Activated naive CD4-positive, alpha-beta T cell treated with anti-CD3 and anti-CD28 coated beads, Interleukin-2, amount 50 U/mL, for 72 hours (primary cell): Measurements from ENCODE around the gene TBC1D9B. TPM values are rescaled to one million over a fixed set of nuclear protein-coding genes. Genes with fewer than 3 reads are reported as not detected.

Experiments used
- ATAC-seq, 2 donors: fragments of 150-1000 bp; cut with Tn5 transposase; 2 replicates each; pipeline ENCODE4 v1.10.0; 2021; ENCODE audit warnings: mild to moderate bottlenecking in 2 of 2, moderate library complexity in 2 of 2
- DNase-seq, 2 donors: peaks; one replicate each; pipeline ENCODE4 v3.0.0; 2021 to 2022; ENCODE audit warnings: low spot score in 2 of 2
- H3K27ac Mint-ChIP-seq, 2 donors: one replicate each; pipeline ENCODE4 v1.8.0; 2022; ENCODE audit warnings: mild to moderate bottlenecking in 2 of 2, mixed read lengths in 2 of 2
- H3K36me3 Mint-ChIP-seq, 2 donors: one replicate each; pipeline ENCODE4 v1.8.0; 2022; ENCODE audit warnings: mixed read lengths in 2 of 2
- H3K9me3 Mint-ChIP-seq, 2 donors: one replicate each; pipeline ENCODE4 v1.8.0; 2022; ENCODE audit warnings: mixed read lengths in 2 of 2
- total RNA-seq, 2 donors: library from RNA; stranded (reverse); gene quantifications; one replicate each; pipeline ENCODE4 v1.2.3, GENCODE V29; 2022

Gene TBC1D9B
- total RNA-seq, 2 donors from 2014 or later: 21.2 to 153 TPM

DNA sequence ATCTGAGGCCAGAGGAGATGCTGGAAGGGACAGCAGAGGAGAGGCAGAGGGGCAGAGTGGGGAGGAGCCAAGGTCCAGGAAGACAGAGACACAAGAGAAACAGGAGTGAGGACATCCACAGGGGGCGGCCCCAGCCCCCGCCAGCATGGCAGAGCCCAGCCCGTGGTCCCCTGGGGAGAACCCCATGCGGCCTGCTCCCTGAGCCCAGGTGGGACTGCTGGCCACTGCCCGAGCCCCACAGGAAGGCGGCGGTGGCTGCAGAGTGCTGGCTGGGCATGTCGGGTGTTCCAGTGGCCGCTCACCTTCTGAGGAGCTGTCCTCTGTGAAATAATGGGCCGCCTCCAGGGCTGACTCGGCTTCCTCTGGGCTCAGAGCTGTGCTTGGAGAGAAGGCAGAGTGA, 40.2 kb downstream of the TBC1D9B start:
- DNase-seq (no peak), ATAC-seq (peak in 1 of 2 donors; percentile 14)
- Mint-ChIP-seq H3K27ac (peak overlapping the region; percentile 6 to 84), H3K36me3 (peaks cover 5 to 26% of the 10 kb centered on the region in 2 donors), H3K9me3 (no peaks in the 10 kb centered on the region)

DNA sequence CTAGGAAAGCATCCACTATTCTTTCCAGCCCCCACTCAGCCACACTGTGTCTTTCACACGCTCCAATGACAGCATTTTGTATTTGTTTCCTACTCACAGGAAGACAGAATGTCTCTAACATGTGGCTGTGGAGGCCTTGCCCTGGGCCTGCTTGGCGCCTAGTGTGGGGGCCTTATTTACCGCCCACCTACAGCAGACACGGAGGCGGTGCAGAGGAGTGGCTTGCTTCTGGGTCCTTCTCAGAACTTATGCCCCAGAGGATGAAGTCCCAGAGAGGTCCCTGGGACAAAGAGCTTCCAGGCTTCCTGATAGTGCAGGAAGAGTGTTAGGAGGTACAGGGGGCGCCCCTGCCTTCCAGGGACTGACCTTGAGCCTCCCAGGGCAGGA, 40.6 kb downstream of the TBC1D9B start:
- no peaks in the 10 kb centered on the region for H3K9me3 Mint-ChIP-seq
- H3K27ac Mint-ChIP-seq: peak overlapping the region; percentile 6 to 84
- H3K36me3 Mint-ChIP-seq: peaks cover 8 to 29% of the 10 kb centered on the region in 2 donors
- DNase-seq: no peak
- ATAC-seq: no peak

DNA sequence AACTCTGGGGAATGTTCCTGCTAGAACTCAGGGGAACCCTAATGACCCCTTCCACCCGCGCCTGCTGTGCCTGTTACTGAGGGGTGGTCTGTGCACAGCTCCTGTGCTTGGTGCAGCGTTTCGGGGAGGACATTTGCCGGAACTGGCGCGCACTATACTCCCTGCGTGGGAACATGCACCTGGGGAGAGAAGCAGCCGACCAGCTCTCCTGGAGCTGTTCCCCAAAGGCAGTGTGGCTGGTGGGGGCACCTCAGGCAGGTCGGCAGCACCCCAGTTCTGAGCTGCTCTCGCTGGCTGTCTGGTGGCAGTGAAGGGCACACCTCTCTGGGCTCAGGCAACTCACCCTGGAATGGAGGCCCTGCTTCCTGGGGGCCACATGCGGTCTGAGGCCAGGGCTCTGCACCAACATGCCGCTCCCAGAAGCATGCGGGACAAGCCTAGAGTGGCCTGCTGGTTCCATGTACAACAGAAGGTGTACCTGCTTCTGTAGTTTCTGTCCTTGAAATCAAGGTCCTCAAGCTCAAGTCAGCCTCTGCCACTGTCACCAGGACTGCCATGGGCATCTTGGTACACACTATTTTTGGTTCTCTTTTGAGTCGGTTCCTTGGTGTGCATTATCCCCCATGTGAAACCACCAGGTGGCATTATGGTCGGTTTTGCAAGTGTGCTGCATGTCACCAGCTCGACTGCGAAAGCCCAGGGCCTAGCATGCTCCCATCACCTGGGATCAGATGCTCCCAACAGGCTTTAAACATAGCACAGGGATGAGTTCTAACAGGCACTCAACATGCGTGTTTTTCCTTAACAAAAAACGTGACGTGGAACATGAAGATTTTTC, 41.2 kb downstream of the TBC1D9B start:
- Mint-ChIP-seq H3K36me3 (peaks cover 8 to 29% of the 10 kb centered on the region in 2 donors), H3K27ac (peak overlapping the region; percentile 12 to 33), H3K9me3 (no peaks in the 10 kb centered on the region)
- DNase-seq (peak in 1 of 2 donors; percentile 38), ATAC-seq (peak; percentile 55 to 72)

DNA sequence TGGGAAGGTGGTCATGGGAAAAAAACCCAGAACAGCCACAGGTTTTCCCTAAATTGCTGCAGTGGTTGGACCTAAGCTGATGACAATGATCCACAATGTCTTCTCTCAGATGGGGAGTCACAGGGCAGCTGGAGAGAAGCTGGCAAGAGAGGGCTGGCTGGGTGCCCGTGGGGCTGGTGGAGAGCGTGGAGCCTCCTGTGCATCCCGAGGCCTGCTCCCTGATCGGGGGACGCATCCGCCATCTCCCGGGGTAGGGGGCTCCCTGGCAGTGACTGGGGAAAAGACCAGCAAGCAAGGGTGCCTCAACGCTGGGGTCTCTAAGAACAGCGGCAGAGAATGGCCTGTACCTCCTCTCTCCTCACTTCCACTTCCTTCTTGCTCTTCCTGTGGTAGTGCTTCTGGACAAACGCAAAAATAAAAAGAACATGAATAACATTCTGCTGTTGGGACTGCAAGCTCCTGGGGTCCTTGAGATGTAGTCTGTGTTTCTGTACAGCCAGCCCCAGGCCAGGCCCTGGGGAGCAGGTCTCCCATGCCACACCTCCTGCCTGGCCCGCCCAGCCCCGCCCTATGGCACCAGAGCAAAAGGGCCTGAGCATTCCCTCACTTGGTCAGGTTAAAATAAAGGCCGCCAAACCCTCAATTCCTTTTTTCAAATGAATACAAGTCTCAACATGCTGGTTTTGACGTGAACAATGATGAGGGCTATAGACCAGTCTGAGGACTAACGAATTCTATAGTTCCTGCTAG, 42.0 kb downstream of the TBC1D9B start:
- ATAC-seq (no peak), DNase-seq (no peak)

DNA sequence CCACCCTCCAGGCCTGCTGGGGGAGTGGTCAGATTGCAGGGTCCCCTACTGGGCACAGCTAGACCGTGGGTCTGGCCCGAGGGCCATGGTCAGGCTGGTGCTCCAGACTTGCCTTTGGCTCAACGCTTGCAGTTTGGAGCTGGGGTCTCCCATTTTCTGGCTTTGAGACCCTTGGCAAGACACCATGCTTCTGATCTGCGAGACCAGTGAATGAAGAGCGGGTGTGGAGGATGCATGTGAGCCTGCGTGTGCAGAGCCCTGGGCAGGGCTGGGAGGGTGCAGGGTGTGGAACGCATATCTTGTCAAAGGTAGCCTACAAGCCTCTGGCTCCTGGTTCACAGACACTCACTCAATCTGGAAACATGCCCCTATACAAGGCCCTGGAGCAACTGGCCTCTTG, 43.0 kb downstream of the TBC1D9B start:
- ATAC-seq (no peak), DNase-seq (no peak)
- no peaks in the 10 kb centered on the region for H3K9me3 Mint-ChIP-seq
- peaks cover 8 to 29% of the 10 kb centered on the region in 2 donors for H3K36me3 Mint-ChIP-seq
- H3K27ac Mint-ChIP-seq: no peak overlapping the region

More for the DNA sequence above, 42.0 kb downstream of the TBC1D9B start:
- peaks cover 8 to 29% of the 10 kb centered on the region in 2 donors for H3K36me3 Mint-ChIP-seq
- peak overlapping the region in 1 of 2 donors; percentile 65 for H3K27ac Mint-ChIP-seq
- H3K9me3 Mint-ChIP-seq: no peaks in the 10 kb centered on the region

DNA sequence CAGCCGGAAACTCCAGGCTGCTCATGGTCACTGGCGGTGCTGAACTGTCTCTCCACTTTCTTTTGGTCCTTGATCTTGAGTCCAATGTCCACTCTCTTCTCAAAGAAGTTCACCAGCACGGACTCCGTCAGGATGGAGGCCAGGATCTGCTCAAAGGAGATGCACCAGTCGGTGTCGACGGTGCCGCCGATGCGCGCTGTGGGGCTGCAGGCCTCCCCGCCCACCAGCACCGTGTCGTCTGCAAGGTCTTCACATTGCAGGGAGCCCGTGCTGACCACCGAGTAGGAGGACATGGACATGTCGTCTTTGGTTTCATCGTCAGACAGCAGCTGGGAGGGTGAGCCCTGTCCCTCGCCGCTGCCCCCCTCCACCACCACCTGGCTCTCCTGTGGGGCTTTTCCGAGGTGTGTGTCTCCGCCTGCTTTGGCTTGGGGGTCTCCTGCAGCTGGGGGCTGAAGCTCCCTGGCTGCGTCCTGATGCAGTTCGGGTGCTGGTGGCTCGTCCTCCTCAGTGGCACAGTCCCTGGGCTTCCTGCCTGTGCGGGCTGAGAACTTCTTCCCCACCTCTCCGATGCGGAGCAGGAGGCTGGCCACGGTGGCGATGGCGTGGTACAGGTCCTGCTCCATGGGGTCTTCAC, 44.1 kb downstream of the TBC1D9B start:
- no peak for DNase-seq
- no peak overlapping the region for H3K27ac Mint-ChIP-seq
- peaks cover 8 to 28% of the 10 kb centered on the region in 2 donors for H3K36me3 Mint-ChIP-seq
- no peaks in the 10 kb centered on the region for H3K9me3 Mint-ChIP-seq
- ATAC-seq: no peak

DNA sequence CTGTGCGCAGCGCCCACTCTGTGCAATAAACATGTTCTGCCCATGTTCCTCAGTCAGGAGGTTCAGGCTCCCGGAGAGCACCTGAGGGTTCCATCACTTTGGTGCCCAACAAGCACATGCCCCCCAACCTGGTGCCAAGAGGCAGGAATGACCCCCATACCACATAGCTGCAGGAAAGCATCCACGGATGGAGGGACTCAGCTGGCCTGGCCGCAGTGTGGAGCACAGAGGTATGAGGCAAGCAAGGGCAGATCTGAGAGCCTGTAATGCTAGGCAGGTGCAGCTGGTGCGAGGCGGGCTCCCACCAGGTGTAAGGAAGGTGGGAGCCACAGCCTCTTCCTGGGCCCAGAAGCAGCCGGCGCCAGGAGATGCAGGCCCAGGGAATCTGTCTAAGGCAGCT, 44.8 kb downstream of the TBC1D9B start:
- DNase-seq (no peak), ATAC-seq (no peak)
- Mint-ChIP-seq H3K27ac (peak overlapping the region in 1 of 2 donors; percentile 57), H3K36me3 (peaks cover 8 to 23% of the 10 kb centered on the region in 2 donors), H3K9me3 (no peaks in the 10 kb centered on the region)

DNA sequence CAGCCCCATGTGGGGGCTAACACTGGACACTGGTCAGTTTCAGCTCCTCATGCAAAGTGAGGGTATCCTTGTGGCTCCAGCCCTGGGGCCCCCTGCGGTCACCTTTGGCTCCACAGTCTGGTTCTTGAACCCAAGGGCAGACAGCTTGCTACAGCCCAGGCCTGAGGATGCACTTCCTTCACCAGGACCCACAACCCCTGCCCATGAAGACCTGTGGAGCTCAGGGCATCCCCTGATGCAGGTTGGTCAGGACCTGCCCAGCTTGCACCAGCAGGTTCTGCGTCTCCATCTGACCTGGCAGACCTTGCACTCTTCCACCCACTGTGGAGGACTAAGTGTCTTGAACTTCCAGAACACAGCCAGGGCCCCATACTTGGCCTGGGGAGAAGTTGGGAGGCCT, 45.4 kb downstream of the TBC1D9B start:
- H3K27ac Mint-ChIP-seq: no peak overlapping the region
- H3K36me3 Mint-ChIP-seq: peaks cover 8 to 23% of the 10 kb centered on the region in 2 donors
- ATAC-seq: no peak
- H3K9me3 Mint-ChIP-seq: no peaks in the 10 kb centered on the region
- DNase-seq: no peak

DNA sequence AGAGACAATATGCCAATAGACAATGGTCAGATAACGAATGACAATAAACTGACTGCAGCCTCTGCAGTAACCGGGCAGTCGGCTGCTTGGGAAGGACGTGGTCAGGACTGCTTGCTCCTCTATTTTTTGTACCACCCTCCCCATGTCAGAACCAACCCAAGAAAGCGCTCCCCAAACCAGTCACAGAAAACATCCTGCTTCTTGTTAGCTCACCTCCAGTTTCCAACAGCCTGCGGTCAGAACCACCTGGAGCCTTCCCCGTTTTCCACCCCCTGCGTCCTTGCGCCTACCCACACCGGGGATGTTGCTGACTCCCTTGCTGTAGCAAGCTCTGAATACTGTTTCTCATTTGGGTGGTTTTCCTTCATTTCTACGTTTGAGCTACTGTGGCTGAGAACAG, 47.4 kb downstream of the TBC1D9B start:
- DNase-seq (no peak), ATAC-seq (no peak)
- no peak overlapping the region for H3K27ac Mint-ChIP-seq
- peaks cover 8 to 22% of the 10 kb centered on the region in 2 donors for H3K36me3 Mint-ChIP-seq
- no peaks in the 10 kb centered on the region for H3K9me3 Mint-ChIP-seq

DNA sequence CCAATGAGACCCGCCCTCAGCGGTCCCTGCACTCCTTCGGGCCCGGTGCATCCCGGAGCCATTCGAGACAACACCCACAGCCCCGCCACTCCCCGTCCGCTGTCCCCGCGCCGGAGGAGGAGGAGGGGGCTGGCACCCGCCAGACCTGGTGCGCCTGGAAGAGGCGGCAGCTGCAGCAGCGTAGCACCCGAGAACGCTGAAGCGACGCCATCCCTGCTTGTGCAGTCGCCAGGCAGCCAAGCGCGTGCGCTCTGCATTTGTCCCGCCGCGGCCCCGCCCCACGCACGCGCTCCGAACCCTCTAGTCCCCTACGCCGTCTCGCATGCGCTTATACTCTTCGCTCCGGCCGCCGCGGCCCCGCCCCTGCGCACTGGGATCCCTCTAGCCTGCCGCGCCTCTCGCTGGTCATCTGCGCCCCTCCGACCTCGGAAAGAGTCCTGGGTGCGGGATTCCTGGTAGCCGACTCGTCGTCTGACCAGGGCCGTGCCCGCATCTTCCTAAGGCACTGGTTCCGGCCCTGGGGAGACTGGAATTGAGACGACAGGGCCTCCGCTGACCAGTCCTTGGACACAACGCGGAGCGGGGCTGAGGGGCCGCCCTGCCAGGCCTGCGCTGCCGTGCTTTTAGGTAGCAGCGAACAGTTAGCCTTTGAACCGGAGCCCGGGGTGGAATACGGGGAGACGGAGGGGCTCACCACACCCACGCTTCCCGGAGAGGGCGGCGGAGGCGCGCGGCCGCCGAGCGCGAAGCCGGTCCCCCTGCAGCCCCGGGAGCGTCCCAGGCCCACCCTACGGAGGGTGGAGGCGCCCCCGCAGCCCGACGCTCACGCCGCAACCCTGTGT, 48.9 kb downstream of the TBC1D9B start, which contains the start of gene MRNIP:
TSS of gene MRNIP (minus strand) at position 232 of the 842 bp plus-strand sequence. CDS start at position 211, 21 bp downstream.
- peak; percentile 91 for DNase-seq
- peak; percentile 97 for ATAC-seq
- no peaks in the 10 kb centered on the region for H3K9me3 Mint-ChIP-seq
- H3K27ac Mint-ChIP-seq: peak within 1 kb of the TSS; percentile 79 to 81
- H3K36me3 Mint-ChIP-seq: peaks cover 8 to 13% of the 10 kb centered on the region in 2 donors

DNA sequence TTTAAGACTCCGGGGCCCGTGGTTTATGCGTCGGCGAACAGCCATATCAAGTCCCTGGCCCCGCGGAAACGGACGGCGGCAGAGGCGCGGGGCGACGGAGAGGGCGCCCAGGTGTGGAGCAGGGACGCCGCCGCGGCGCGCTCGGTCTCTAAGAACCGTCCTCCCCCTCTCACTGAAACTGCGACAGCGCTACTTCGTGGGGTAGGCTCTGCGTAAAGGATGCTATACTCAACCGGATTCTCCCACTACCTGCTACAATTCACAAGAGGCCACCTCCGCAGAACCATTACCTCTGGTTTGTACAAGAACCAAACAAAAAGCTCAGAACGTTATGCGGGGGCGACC, 49.5 kb downstream of the TBC1D9B start:
- H3K27ac Mint-ChIP-seq: peak overlapping the region; percentile 79 to 81

DNA sequence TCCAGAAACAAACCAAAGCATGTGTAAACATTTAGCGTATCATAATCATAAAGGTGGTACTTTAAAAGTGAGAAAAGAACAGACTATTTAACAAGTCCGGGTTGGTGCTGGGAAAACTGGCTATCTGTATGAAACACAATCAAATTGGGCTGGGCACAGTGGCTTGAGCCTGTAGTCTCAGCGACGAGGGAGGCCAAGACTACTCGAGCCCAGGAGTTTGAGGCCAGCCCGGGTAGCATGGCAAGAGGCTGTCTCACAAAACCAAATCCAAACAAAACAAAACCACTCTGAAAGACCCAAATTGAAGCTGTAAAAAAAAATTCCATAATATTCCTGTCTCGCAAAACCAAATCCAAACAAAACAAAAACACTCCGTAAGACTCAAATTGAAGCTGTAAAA, 53.3 kb downstream of the TBC1D9B start:
- DNase-seq (no peak), ATAC-seq (no peak)
- Mint-ChIP-seq H3K36me3 (no peaks in the 10 kb centered on the region), H3K9me3 (no peaks in the 10 kb centered on the region), H3K27ac (no peak overlapping the region)

More for the DNA sequence above, 49.5 kb downstream of the TBC1D9B start:
- peak; percentile 56 to 67 for ATAC-seq
- H3K36me3 Mint-ChIP-seq: peaks cover 8 to 10% of the 10 kb centered on the region in 2 donors
- no peaks in the 10 kb centered on the region for H3K9me3 Mint-ChIP-seq
- peak in 1 of 2 donors; percentile 60 for DNase-seq

DNA sequence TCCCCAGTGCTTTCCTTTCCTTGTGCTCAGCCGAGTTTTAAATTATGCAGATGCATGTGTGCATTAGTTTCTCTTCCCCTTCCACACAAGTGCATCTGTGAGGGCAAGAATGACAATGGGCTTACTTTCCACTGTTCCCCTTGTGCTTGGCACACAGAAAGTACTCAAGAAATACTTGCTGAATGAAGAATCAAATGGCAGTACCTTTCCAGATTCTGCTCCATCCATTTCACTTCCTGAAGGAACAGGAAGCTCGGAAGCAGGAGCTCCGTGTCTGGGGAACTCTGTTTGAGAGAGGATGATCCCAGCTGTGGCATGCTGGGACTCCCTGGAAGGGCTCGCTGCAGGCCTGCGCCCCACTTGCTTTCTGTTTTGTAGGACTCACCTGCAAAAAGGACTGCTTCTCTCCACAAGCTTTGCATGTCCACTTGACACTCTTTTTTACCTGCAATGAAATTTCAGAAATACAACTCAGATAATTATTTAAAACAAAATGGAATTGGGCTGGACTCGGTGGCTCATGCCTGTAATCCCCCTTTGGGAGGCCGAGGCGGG, 54.6 kb downstream of the TBC1D9B start:
- Mint-ChIP-seq H3K9me3 (no peaks in the 10 kb centered on the region), H3K36me3 (no peaks in the 10 kb centered on the region), H3K27ac (no peak overlapping the region)
- no peak for ATAC-seq
- no peak for DNase-seq

DNA sequence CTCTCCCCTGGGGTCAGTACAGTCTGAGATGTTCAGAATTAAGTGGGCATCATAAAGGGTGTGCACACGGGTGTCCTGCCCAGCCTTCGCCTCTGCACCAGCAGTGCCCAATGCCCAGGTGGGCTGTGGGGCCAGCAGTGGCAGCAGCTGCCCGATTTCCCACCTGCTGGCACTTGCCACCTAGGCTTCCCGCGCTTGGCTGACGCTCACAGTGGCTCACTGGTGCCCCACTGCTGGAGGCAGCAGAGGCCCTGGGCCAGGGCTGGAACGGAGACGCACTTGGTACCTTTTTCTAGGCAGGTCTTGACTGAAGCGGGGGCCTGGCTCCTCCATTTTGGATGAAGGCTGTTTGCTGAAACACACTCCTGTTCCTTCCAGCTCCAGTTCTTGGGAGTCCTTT, 66.1 kb downstream of the TBC1D9B start:
- peaks cover 14 to 22% of the 10 kb centered on the region in 2 donors for H3K36me3 Mint-ChIP-seq
- peaks cover 0 to 5% of the 10 kb centered on the region in 2 donors for H3K9me3 Mint-ChIP-seq
- H3K27ac Mint-ChIP-seq: peak overlapping the region in 1 of 2 donors; percentile 68
- ATAC-seq (no peak), DNase-seq (no peak)

DNA sequence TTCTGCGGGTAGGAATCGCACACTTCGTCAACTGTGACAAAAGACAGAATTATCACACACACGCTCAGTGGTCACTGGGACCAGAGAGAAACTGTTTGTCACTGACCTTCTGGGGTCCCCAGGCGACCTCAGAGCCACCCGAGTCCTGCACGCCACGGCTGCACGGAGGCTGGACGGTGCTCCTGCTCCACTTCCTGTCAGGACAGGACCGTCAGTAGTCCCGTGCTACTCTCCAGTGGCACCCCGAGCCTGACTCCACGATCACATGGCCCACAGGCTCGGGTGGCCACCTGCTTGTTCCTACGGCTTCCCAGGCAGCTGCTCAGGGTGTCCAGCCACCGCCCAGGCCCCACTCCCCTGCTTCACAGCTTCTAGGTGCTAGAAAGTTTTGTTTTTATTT, 66.9 kb downstream of the TBC1D9B start:
- ATAC-seq (no peak), DNase-seq (no peak)
- Mint-ChIP-seq H3K9me3 (peaks cover 0 to 5% of the 10 kb centered on the region in 2 donors), H3K27ac (peak overlapping the region in 1 of 2 donors; percentile 84), H3K36me3 (peaks cover 22% of the 10 kb centered on the region in 2 donors)

DNA sequence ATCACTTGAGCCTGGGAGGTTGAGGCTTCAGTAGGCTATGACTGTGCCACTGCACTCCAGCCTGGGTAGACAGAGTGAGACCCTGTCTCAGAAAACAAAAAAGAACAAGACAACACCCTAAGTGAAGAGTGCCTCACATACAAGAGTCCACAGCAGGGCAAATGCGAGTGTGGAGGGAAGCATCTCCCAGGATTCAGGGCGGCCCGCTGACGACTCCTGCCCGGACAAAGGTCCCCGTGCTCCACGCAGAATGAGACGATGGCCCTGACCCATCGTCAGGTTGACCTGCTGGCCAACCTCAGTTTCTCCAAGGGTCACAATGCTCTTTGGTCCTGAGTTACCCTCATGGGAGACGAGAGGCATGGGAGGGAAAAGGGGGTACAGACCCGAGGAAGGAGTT, 67.4 kb downstream of the TBC1D9B start:
- DNase-seq (no peak), ATAC-seq (no peak)
- Mint-ChIP-seq H3K27ac (peak overlapping the region; percentile 65 to 84), H3K9me3 (peaks cover 0 to 5% of the 10 kb centered on the region in 2 donors), H3K36me3 (peaks cover 22 to 25% of the 10 kb centered on the region in 2 donors)
